Measurements from ENCODE around the gene BAX.

Gene BAX

DNA sequence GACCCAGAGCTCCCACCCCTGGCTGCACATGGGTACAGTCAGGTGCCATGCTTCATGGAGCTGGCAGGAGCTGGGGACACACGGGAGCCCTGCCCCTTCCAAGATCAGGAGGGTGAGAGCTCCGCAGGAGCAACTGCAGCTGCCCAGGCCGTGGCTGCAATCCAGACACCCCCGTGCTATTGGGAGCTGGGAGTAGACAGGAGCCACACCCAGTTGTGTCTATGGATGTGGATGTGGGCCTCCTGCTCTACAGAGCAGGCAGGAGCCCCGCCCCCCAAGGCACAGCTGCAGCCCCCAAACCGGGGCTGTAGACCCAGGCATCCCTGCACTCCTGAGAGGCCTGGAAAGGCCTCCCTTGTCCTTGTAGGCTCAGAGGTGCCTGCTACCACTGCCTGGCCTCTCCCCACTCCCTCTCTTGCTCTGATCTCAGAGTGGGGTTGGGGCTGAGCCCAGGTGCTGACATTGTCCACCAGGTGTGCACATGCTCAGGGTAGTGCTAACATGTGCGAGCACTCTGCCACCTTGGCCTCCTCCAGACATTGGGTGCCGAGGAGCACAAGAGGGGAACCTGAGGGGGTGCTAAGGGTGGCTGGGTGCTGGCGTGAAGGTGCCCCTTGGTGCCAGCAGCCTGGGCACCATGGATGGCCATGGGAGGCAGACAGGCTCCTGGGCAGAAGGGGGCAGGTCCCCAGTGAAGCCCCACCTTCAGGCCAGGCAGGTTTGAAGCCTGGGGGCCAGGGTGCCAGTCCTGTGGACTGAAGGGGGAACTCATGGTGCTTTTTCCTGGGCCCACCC, 8.0 kb upstream of the BAX start:
- no peak for TF ChIP-seq CTCF (IDR thresholded peaks at IDR 0.05; ENCODE audit: extremely low read depth, missing control alignments)
- DNase-seq (ENCODE audit: low spot score) = no peak

- no peak for TF ChIP-seq CTCF (IDR thresholded peaks at IDR 0.05; ENCODE audit: extremely low read depth, missing control alignments)
- DNase-seq (ENCODE audit: low spot score) = no peak
These were observed 7.5 kb upstream of the BAX start for GRCh38 chr19:48947258-48947542.

- TF ChIP-seq CTCF (IDR thresholded peaks at IDR 0.05; ENCODE audit: extremely low read depth, missing control alignments) = no peak
- DNase-seq (ENCODE audit: low spot score) = no peak
These were observed 4.5 kb upstream of the BAX start for GRCh38 chr19:48950159-48950558.

DNA sequence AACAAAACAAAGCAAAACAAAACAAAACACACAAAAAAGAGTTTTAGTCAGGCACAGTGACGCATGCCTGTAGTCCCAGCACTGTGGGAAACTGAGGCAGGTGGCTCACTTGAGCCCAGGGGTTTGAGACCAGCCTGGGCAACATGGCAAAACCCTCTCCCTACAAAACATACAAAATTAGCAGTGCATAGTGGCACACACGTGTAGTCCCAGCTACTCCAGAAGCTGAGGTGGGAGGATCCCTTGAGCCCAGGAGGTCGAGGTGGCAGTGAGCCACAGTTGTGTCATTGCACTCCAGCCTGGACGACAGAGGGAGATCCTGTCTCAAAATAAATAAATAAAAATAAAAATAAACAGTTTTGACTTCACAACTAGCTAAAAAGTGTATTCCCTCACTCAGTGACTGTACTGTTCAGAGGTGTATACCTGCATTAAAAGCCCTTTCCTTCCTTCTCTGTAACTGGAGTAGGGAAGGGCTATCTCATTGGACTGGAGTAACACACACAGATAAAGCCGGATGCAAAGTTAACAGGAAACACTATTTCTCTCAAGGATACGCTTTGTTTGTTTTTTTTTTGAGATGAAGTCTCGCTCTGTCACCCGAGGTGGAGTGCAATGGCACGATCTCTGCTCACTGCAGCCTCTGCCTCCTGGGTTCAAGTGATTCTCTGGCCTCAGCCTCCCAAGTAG, 3.7 kb upstream of the BAX start:
- no peak for DNase-seq (ENCODE audit: low spot score)
- TF ChIP-seq CTCF (IDR thresholded peaks at IDR 0.05; ENCODE audit: extremely low read depth, missing control alignments) = no peak

GRCh38 chr19:48953141-48953540, 1.5 kb upstream of the BAX start:
- no peak for TF ChIP-seq CTCF (IDR thresholded peaks at IDR 0.05; ENCODE audit: extremely low read depth, missing control alignments)

GRCh38 chr19:48953990-48954594, 583 bp upstream of the BAX start:
- DNase-seq (ENCODE audit: low spot score) = no peak
- TF ChIP-seq CTCF (IDR thresholded peaks at IDR 0.05; ENCODE audit: extremely low read depth, missing control alignments) = no peak

More at GRCh38 chr19:48953141-48953540, 1.5 kb upstream of the BAX start:
- DNase-seq (ENCODE audit: low spot score) = no peak

DNA sequence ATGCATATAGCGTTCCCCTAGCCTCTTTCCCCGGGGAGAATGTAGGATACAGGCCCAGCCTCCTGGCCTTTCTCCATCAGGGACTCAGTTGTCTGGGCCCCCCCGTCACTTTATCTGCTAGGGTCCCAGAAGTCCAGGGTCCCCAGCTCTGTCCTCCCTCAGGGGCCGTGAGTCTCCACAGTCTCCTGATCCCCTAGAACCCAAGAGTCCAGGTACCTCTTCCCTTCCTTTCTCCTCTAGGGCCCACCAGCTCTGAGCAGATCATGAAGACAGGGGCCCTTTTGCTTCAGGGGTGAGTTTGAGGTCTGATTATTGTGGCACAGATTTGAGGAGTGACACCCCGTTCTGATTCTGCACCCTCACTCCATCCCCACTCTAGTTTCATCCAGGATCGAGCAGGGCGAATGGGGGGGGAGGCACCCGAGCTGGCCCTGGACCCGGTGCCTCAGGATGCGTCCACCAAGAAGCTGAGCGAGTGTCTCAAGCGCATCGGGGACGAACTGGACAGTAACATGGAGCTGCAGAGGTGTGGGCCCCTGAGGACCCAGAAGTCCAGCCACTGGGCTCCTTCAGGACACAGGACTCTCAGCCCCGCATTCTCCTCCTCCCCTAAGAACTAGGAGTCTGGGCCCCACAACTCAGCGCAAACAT, 758 bp downstream of the BAX start:
- DNase-seq (ENCODE audit: low spot score) = no peak
- no peak for TF ChIP-seq CTCF (IDR thresholded peaks at IDR 0.05; ENCODE audit: extremely low read depth, missing control alignments)
